ENCODE results near the gene CDCA7.
"Not testable (repeated sequence)": the region's sequence is repeated elsewhere in the genome, so short reads cannot be mapped to it uniquely, and the experiment has no call there.

CDCA7 gene

GRCh38 chr2:173402405-173402974, 47.8 kb downstream of the CDCA7 start:
- peak; percentile 68 to 72 for DNase-seq (ENCODE audit: low read depth in 2 of 2)

- DNase-seq (ENCODE audit: low read depth in 2 of 2) = no peak
These were observed 50.4 kb downstream of the CDCA7 start for GRCh38 chr2:173404841-173405750.

- DNase-seq (ENCODE audit: low read depth in 2 of 2) = no peak
These were observed 52.5 kb downstream of the CDCA7 start for GRCh38 chr2:173407176-173407575.

- no peak for DNase-seq (ENCODE audit: low read depth in 2 of 2)
These were observed 53.0 kb downstream of the CDCA7 start for GRCh38 chr2:173407646-173408045.

- no peak for DNase-seq (ENCODE audit: low read depth in 2 of 2)
These were observed 55.9 kb downstream of the CDCA7 start for GRCh38 chr2:173410579-173410978.

- no peak for DNase-seq (ENCODE audit: low read depth in 2 of 2)
These were observed 58.0 kb downstream of the CDCA7 start for GRCh38 chr2:173412628-173413027.

- no peak for DNase-seq (ENCODE audit: low read depth in 2 of 2)
These were observed 60.2 kb downstream of the CDCA7 start for GRCh38 chr2:173414823-173415322.

- DNase-seq (ENCODE audit: low read depth in 2 of 2) = no peak
These were observed 61.0 kb downstream of the CDCA7 start for GRCh38 chr2:173415431-173416381.

GRCh38 chr2:173416415-173417152, 61.9 kb downstream of the CDCA7 start:
- DNase-seq (ENCODE audit: low read depth in 2 of 2) = not testable (repeated sequence)

GRCh38 chr2:173417341-173417740, 62.7 kb downstream of the CDCA7 start:
- DNase-seq (ENCODE audit: low read depth in 2 of 2) = no peak

- DNase-seq (ENCODE audit: low read depth in 2 of 2) = no peak
These were observed 63.1 kb downstream of the CDCA7 start for GRCh38 chr2:173417802-173418201.
